OCI-LY3 (cell line): Measurements from ENCODE around the gene RCAN3.
"Not testable (repeated sequence)": the region's sequence is repeated elsewhere in the genome, so short reads cannot be mapped to it uniquely, and the experiment has no call there.

ENCODE experiments used
- H2AFZ ChIP-seq: fragments of 200-600, 300-600 bp; shearing (Covaris generic); 2 replicates; pipeline ENCODE4 v1.6.0; 2014; ENCODE audit warnings: antibody characterized with exemption, low read depth, low read length
- H3K27ac ChIP-seq: fragments of 200-600, 300-600 bp; sonication (generic); 2 replicates; pipeline ENCODE4 v1.5.1; 2014; ENCODE audit warnings: mild to moderate bottlenecking, low read length, moderate library complexity, mixed read lengths
- H3K27me3 ChIP-seq: fragments of 200-600, 300-600 bp; sonication (generic); 2 replicates; pipeline ENCODE4 v1.6.1; 2014; ENCODE audit warnings: low read depth, low read length, mixed read lengths
- H3K36me3 ChIP-seq: fragments of 200-600, 300-600 bp; sonication (generic); replicated peaks from 2 replicates; pipeline ENCODE3; 2014; ENCODE audit warnings: low read depth, low read length, mixed read lengths
- H3K4me1 ChIP-seq: fragments of 300-600, 200-600 bp; sonication (generic); 2 replicates; pipeline ENCODE4 v1.6.1; 2014; ENCODE audit warnings: low read length, mixed read lengths
- H3K4me2 ChIP-seq: fragments of 200-600, 300-600 bp; sonication (generic); 2 replicates; pipeline ENCODE4 v1.6.1; 2014; ENCODE audit warnings: low read length, mixed read lengths
- H3K4me3 ChIP-seq: fragments of 300-600, 200-600 bp; sonication (generic); 2 replicates; pipeline ENCODE4 v1.5.1; 2014; ENCODE audit warnings: antibody characterized with exemption, mild to moderate bottlenecking, low read length, moderate library complexity
- H3K79me2 ChIP-seq: fragments of 300-600, 200-600 bp; shearing (Covaris generic); 2 replicates; pipeline ENCODE4 v1.6.1; 2014; ENCODE audit warnings: mild to moderate bottlenecking, low read length, mixed read lengths
- H3K9ac ChIP-seq: fragments of 300-600, 200-600 bp; shearing (Covaris generic); 2 replicates; pipeline ENCODE4 v1.6.0; 2014; ENCODE audit warnings: mild to moderate bottlenecking, low read length, moderate library complexity
- H3K9me3 ChIP-seq: fragments of 200-600, 300-600 bp; shearing (Covaris generic); 2 replicates; pipeline ENCODE4 v1.6.1; 2014; ENCODE audit warnings: low read length, mixed read lengths; ENCODE audit not compliant: insufficient read depth
- H4K20me1 ChIP-seq: fragments of 200-600, 300-600 bp; sonication (generic); 2 replicates; pipeline ENCODE4 v1.6.1; 2016; ENCODE audit warnings: low read length, mixed read lengths; ENCODE audit not compliant: insufficient read depth
- EZH2phosphoT487 ChIP-seq: fragments of 200-600 bp; shearing (Covaris generic); IDR thresholded peaks from 2 replicates; pipeline ENCODE4 v1.6.1; 2018; ENCODE audit warnings: antibody characterized with exemption, mixed run types, low read depth
- TF ChIP-seq, protein P1 (sequence below): fragments of 200-600, 300-600 bp; sonication (generic); IDR thresholded peaks from 2 replicates; pipeline ENCODE4 v1.5.1; 2014; ENCODE audit warnings: antibody characterized with exemption, low read length, low read depth

RCAN3 gene

GRCh38 chr1:24489674-24490073 lies 13.0 kb upstream of the RCAN3 start:
- Histone ChIP-seq H4K20me1 (no peaks in the 10 kb centered on the region), H3K4me3 (no peak overlapping the region), H2AFZ (no peak overlapping the region), H3K9ac (no peak overlapping the region), H3K4me1 (peaks cover 10% of the 10 kb centered on the region), H3K36me3 (no peaks in the 10 kb centered on the region), H3K27ac (no peak overlapping the region), H3K9me3 (no peaks in the 10 kb centered on the region; the same call in 1 of the 2 replicates), H3K27me3 (no peaks in the 10 kb centered on the region), H3K79me2 (no peaks in the 10 kb centered on the region), H3K4me2 (no peak overlapping the region)
- TF ChIP-seq, protein P1, sequence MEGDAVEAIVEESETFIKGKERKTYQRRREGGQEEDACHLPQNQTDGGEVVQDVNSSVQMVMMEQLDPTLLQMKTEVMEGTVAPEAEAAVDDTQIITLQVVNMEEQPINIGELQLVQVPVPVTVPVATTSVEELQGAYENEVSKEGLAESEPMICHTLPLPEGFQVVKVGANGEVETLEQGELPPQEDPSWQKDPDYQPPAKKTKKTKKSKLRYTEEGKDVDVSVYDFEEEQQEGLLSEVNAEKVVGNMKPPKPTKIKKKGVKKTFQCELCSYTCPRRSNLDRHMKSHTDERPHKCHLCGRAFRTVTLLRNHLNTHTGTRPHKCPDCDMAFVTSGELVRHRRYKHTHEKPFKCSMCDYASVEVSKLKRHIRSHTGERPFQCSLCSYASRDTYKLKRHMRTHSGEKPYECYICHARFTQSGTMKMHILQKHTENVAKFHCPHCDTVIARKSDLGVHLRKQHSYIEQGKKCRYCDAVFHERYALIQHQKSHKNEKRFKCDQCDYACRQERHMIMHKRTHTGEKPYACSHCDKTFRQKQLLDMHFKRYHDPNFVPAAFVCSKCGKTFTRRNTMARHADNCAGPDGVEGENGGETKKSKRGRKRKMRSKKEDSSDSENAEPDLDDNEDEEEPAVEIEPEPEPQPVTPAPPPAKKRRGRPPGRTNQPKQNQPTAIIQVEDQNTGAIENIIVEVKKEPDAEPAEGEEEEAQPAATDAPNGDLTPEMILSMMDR, result no peak
- TF ChIP-seq EZH2phosphoT487, result no peak

DNA sequence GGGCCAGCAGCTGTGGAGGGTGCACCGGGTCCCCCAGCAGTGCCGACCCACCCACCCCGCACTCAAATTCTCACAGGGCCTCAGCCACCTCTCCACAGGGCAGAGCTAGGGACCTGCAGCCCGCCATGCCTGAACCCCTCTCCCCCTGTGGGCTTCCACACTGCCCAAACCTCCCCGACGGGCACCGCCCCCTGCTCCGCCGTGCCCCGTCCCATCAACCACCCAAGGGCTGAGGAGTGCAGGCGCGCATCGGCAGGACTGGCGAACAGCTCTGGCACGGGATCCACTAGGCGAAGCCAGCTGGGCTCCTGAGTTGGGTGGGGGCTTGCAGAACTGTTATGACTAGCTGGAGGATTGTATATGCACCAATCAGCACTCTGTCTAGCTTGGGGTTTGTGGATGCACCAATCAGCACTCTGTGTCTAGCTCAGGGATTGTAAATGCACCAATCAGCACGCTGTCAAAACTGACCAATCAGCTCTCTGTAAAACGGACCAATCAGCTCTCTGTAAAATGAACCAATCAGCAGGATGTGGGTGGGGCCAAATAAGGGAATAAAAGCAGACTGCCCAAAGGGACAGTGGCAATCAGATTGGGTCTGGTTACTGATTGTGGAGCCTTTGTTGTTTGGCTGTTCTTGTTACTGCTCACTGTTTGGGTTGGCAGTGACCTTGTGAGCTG lies 12.4 kb upstream of the RCAN3 start:
- Histone ChIP-seq H3K9ac (no peak overlapping the region), H4K20me1 (no peaks in the 10 kb centered on the region), H3K79me2 (no peaks in the 10 kb centered on the region), H3K4me1 (peaks cover 9% of the 10 kb centered on the region), H3K27me3 (no peaks in the 10 kb centered on the region), H3K4me3 (no peak overlapping the region), H3K27ac (no peak overlapping the region), H3K4me2 (no peak overlapping the region), H3K9me3 (no peaks in the 10 kb centered on the region; the same call in 1 of the 2 replicates), H2AFZ (no peak overlapping the region), H3K36me3 (no peaks in the 10 kb centered on the region)
- TF ChIP-seq, protein P1, result no peak
- no peak for TF ChIP-seq EZH2phosphoT487

DNA sequence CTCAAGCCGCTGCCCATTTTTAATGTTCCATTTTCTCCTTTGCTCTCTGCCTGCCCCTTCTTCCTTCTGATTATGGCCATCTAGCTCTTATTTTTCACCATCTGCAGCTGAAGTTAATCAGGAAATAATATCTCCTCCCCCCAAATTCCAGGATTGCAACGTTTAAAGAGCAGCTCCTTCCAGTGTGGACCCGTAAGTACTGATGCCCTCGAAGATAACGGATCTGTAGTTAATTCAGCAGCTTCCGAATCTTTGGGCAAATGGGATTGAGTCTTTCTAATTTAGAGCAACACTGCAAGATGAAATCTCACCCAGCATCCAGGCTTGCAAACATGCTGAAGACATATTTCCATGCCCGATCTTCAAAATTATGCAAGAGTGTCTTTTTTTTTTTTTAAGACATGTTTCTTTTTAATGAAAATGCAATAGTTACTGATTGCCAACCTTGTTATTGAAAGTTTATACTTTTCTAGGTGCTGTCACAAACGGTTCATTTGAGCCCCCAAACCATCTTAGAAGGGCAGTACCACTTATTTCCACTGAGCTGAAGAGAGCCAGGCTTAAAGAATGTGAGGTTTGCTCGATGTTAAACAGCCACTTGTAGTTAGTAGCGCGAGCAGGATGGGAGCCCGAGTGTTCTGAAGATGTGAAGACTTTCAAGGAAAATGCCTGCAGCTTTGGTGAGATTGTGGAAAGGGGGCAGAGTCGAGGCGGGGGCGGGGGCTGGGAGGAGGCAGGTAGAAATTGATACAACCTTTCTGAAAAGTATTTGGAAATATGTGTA lies 10.9 kb upstream of the RCAN3 start:
- Histone ChIP-seq H3K4me3 (no peak overlapping the region), H3K4me2 (no peak overlapping the region), H3K9me3 (no peaks in the 10 kb centered on the region; the same call in 1 of the 2 replicates), H3K79me2 (no peaks in the 10 kb centered on the region), H4K20me1 (no peaks in the 10 kb centered on the region), H2AFZ (no peak overlapping the region), H3K36me3 (no peaks in the 10 kb centered on the region), H3K27ac (no peak overlapping the region), H3K27me3 (no peaks in the 10 kb centered on the region), H3K4me1 (peaks cover 9% of the 10 kb centered on the region), H3K9ac (no peak overlapping the region)
- no peak for TF ChIP-seq EZH2phosphoT487

DNA sequence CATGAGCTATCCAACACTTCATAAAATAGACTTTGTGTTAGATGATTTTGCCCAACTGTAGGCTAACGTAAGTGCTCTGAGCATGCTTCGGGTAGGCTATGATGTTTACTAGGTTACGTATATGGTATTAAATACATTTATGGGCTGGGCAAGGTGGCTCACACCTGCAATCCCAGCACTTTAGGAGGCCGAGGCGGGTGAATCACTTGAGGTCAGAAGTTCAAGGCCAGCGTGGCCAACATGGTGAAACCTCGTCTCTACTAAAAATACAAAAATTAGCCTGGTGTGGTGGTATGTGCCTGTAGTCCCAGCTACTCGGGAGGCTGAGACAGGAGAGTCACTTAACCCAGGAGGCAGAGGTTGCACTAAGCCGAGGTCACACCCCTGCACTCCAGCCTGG lies 9.7 kb upstream of the RCAN3 start:
- not testable (repeated sequence) for H3K4me1 ChIP-seq, H2AFZ ChIP-seq, H3K27me3 ChIP-seq, H3K9me3 ChIP-seq, H4K20me1 ChIP-seq, H3K4me3 ChIP-seq, H3K27ac ChIP-seq, H3K4me2 ChIP-seq, H3K9ac ChIP-seq, H3K79me2 ChIP-seq, H3K36me3 ChIP-seq

GRCh38 chr1:24493785-24494184 lies 8.9 kb upstream of the RCAN3 start:
- Histone ChIP-seq H3K79me2 (no peaks in the 10 kb centered on the region), H3K9ac (no peak overlapping the region), H3K27me3 (no peaks in the 10 kb centered on the region), H3K4me2 (no peak overlapping the region), H4K20me1 (no peaks in the 10 kb centered on the region), H3K36me3 (no peaks in the 10 kb centered on the region), H3K27ac (no peak overlapping the region), H3K4me1 (no peaks in the 10 kb centered on the region), H3K9me3 (no peaks in the 10 kb centered on the region), H2AFZ (no peak overlapping the region), H3K4me3 (no peak overlapping the region)
- TF ChIP-seq EZH2phosphoT487, result no peak
- TF ChIP-seq, protein P1, result no peak
